A549 (cell line): ENCODE results near the gene KCNQ1.

Source experiments
- CHD4 ChIP-seq: fragments of 200-600 bp; sonication (generic); IDR thresholded peaks from 2 replicates; pipeline ENCODE4 v1.6.1; 2016; ENCODE audit warnings: antibody characterized with exemption, mild to moderate bottlenecking, borderline replicate concordance
- CTCF ChIP-seq: fragments of >200 bp; sonication (Bioruptor Twin); formaldehyde crosslinking; IDR thresholded peaks from 3 replicates; pipeline ENCODE4 v1.5.1; 2016
- ELK1 ChIP-seq: fragments of 150-350 bp; IDR thresholded peaks from 2 replicates; pipeline ENCODE4 v1.6.1; 2014; ENCODE audit warnings: low read depth, mild to moderate bottlenecking, low read length
- HDAC2 ChIP-seq: fragments of 200-600 bp; sonication (generic); IDR thresholded peaks from 2 replicates; pipeline ENCODE4 v1.6.1; 2016
- JUN ChIP-seq, 2 experiments: fragments of >200 bp; sonication (Bioruptor Twin); formaldehyde crosslinking; IDR thresholded peaks; 2 replicates in 1 of 2; 3 replicates in 1 of 2; pipeline ENCODE4 v1.6.1; 2016 to 2017
- JUNB ChIP-seq: fragments of >200 bp; sonication (Bioruptor Twin); formaldehyde crosslinking; IDR thresholded peaks from 2 replicates; pipeline ENCODE4 v1.6.1; 2016
- KDM5A ChIP-seq: fragments of 200-600 bp; sonication (generic); IDR thresholded peaks from 2 replicates; pipeline ENCODE4 v1.6.1; 2016; ENCODE audit warnings: antibody characterized with exemption, mild to moderate bottlenecking
- POLR2A ChIP-seq: IDR thresholded peaks from 2 replicates; pipeline ENCODE4 v1.6.1; 2012; ENCODE audit warnings: mild to moderate bottlenecking, low read length
- RAD21 ChIP-seq, 2 experiments: fragments of >200 bp in 1 of 2; sonication (Bioruptor Twin) in 1 of 2; formaldehyde crosslinking in 1 of 2; IDR thresholded peaks in 1 of 2; conservative IDR thresholded peaks in 1 of 2; 2 replicates in 1 of 2; 3 replicates in 1 of 2; pipeline ENCODE4 v1.6.1; 2012 to 2018; ENCODE audit warnings: inconsistent platforms in 1 of 2
- ZFP36 ChIP-seq: fragments of 450-650 bp; IDR thresholded peaks from 2 replicates; pipeline ENCODE4 v1.6.1; 2014; ENCODE audit warnings: borderline replicate concordance; ENCODE audit not compliant: partially characterized antibody
- TF ChIP-seq, protein P1 (sequence below): IDR thresholded peaks from 2 replicates; pipeline ENCODE4 v1.6.1; 2012; ENCODE audit warnings: low read depth, borderline replicate concordance

DNA sequence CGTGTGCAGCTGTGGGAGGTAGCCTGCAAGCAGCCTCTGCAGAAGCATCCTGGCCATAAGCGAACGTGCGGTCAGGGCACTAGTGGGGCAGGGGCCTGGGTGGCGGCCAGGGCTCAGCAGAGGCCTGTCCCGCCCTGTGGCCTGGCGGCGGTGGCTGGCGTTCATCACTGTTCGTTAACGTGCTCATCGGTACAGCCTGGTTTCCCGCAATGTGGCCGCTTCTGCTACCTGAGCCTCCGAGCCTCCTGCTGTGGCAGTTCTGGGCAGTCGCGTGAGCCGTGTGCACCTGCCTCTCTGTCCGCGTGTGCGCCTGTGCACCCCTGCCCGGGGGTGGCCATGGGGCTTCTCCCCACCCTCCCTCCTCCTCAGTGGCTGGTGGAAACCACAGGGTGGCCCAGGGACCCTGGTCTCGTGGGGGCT is 137.1 kb downstream of the KCNQ1 start:
- TF ChIP-seq KDM5A (no peak), CTCF (no peak), CHD4 (no peak), RAD21 (conservative IDR thresholded peaks at IDR 0.05 in 1 of 2, IDR thresholded peaks at IDR 0.05 in 1 of 2) (no peak), POLR2A (no peak), JUN (IDR thresholded peaks at IDR 0.05) (no peak), HDAC2 (no peak), ZFP36 (no peak), ELK1 (no peak), JUNB (no peak)
- TF ChIP-seq, protein P1, sequence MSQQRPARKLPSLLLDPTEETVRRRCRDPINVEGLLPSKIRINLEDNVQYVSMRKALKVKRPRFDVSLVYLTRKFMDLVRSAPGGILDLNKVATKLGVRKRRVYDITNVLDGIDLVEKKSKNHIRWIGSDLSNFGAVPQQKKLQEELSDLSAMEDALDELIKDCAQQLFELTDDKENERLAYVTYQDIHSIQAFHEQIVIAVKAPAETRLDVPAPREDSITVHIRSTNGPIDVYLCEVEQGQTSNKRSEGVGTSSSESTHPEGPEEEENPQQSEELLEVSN = no peak
